ENCODE data around the gene CLPTM1L.

The CLPTM1L gene

GRCh38 chr5:1270933-1271914 lies 73.7 kb downstream of the CLPTM1L start:
- no peak overlapping the region for H2AFZ ChIP-seq (ENCODE audit: low read length)
- no peak overlapping the region for H2BK120ac ChIP-seq (ENCODE audit: low read depth, low read length)
- H3K4me2 ChIP-seq (ENCODE audit: insufficient read depth, low read length, poor library complexity, severe bottlenecking), result no peak overlapping the region
- peaks cover 0 to 4% of the 10 kb centered on the region in 2 donors for H3K9me3 ChIP-seq (replicated peaks in 1 of 2; ENCODE audit: control insufficient read depth in 2 of 2, insufficient read depth in 1 of 2, low read depth in 1 of 2, low read length in 2 of 2)
- H4K8ac ChIP-seq (ENCODE audit: low read depth, low read length), result no peak overlapping the region
- DNase-seq (ENCODE audit: low spot score), result no peak
- peaks cover 0 to 1% of the 10 kb centered on the region in 2 donors for H3K36me3 ChIP-seq (replicated peaks in 1 of 2; ENCODE audit: control insufficient read depth in 2 of 2, insufficient read depth in 2 of 2, low read length in 2 of 2)
- peak overlapping the region; percentile 30 for H3K9ac ChIP-seq (ENCODE audit: low read depth, low read length, poor library complexity)
- peak overlapping the region; percentile 44 for H3K14ac ChIP-seq (ENCODE audit: low read length)
- no peaks in the 10 kb centered on the region for H3K79me1 ChIP-seq (ENCODE audit: low read depth, low read length)
- no peak overlapping the region for H3K4ac ChIP-seq (ENCODE audit: low read length)
- H3K27ac ChIP-seq (replicated peaks; ENCODE audit: low read length), result no peak overlapping the region
- H2AK5ac ChIP-seq (ENCODE audit: low read depth, low read length), result peak overlapping the region; percentile 37
- H2BK15ac ChIP-seq (ENCODE audit: low read length), result no peak overlapping the region
- H4K91ac ChIP-seq (ENCODE audit: low read depth, low read length, poor library complexity), result no peak overlapping the region
- WGBS, 2 donors (ENCODE audit: extremely low coverage in 2 of 2, insufficient read length in 2 of 2, insufficient replicate concordance in 1 of 2), result no CpG with 5 or more reads among the region's 39 CpGs
- H2BK5ac ChIP-seq (ENCODE audit: low read length), result no peak overlapping the region
- no peak overlapping the region for H3K4me3 ChIP-seq (ENCODE audit: low read length in 2 of 2)
- peak overlapping the region; percentile 64 for H3K18ac ChIP-seq (ENCODE audit: low read length)
- no peaks in the 10 kb centered on the region for H3K4me1 ChIP-seq (ENCODE audit: control insufficient read depth in 2 of 2, insufficient read depth in 1 of 2, low read depth in 1 of 2, low read length in 2 of 2)
- peak overlapping the region; percentile 65 for H3K23ac ChIP-seq (ENCODE audit: low read depth, low read length, poor library complexity)
- no peak overlapping the region for H2BK12ac ChIP-seq (ENCODE audit: low read length)
- no peaks in the 10 kb centered on the region for H3K27me3 ChIP-seq (ENCODE audit: control insufficient read depth in 3 of 3, insufficient read depth in 3 of 3, low read depth in 1 of 3, low read length in 3 of 3)

GRCh38 chr5:1270426-1270825 lies 74.5 kb downstream of the CLPTM1L start:
- no peak overlapping the region for H2BK5ac ChIP-seq (ENCODE audit: low read length)
- H3K18ac ChIP-seq (ENCODE audit: low read length), result no peak overlapping the region
- no peak for DNase-seq (ENCODE audit: low spot score)
- no peak overlapping the region for H3K4me2 ChIP-seq (ENCODE audit: insufficient read depth, low read length, poor library complexity, severe bottlenecking)
- H3K4me3 ChIP-seq (ENCODE audit: low read length in 2 of 2), result no peak overlapping the region
- no peak overlapping the region for H3K27ac ChIP-seq (replicated peaks; ENCODE audit: low read length)
- H2AK5ac ChIP-seq (ENCODE audit: low read depth, low read length), result no peak overlapping the region
- peaks cover 0 to 4% of the 10 kb centered on the region in 2 donors for H3K9me3 ChIP-seq (replicated peaks in 1 of 2; ENCODE audit: control insufficient read depth in 2 of 2, insufficient read depth in 1 of 2, low read depth in 1 of 2, low read length in 2 of 2)
- no peaks in the 10 kb centered on the region for H3K4me1 ChIP-seq (ENCODE audit: control insufficient read depth in 2 of 2, insufficient read depth in 1 of 2, low read depth in 1 of 2, low read length in 2 of 2)
- no peak overlapping the region for H3K14ac ChIP-seq (ENCODE audit: low read length)
- H3K27me3 ChIP-seq (ENCODE audit: control insufficient read depth in 3 of 3, insufficient read depth in 3 of 3, low read depth in 1 of 3, low read length in 3 of 3), result no peaks in the 10 kb centered on the region
- H3K9ac ChIP-seq (ENCODE audit: low read depth, low read length, poor library complexity), result no peak overlapping the region
- no peak overlapping the region for H4K8ac ChIP-seq (ENCODE audit: low read depth, low read length)
- H2BK15ac ChIP-seq (ENCODE audit: low read length), result no peak overlapping the region
- H3K4ac ChIP-seq (ENCODE audit: low read length), result no peak overlapping the region
- H3K23ac ChIP-seq (ENCODE audit: low read depth, low read length, poor library complexity), result peak overlapping the region; percentile 65
- no peak overlapping the region for H4K91ac ChIP-seq (ENCODE audit: low read depth, low read length, poor library complexity)
- H3K79me1 ChIP-seq (ENCODE audit: low read depth, low read length), result no peaks in the 10 kb centered on the region
- no peak overlapping the region for H2AFZ ChIP-seq (ENCODE audit: low read length)
- H3K36me3 ChIP-seq (replicated peaks in 1 of 2; ENCODE audit: control insufficient read depth in 2 of 2, insufficient read depth in 2 of 2, low read length in 2 of 2), result peaks cover 0 to 2% of the 10 kb centered on the region in 2 donors
- no peak overlapping the region for H2BK12ac ChIP-seq (ENCODE audit: low read length)
- no peak overlapping the region for H2BK120ac ChIP-seq (ENCODE audit: low read depth, low read length)
- WGBS, 2 donors (ENCODE audit: extremely low coverage in 2 of 2, insufficient read length in 2 of 2, insufficient replicate concordance in 1 of 2), result no CpG with 5 or more reads among the region's 22 CpGs

- Histone ChIP-seq H3K23ac (ENCODE audit: low read depth, low read length, poor library complexity) (no peak overlapping the region), H4K91ac (ENCODE audit: low read depth, low read length, poor library complexity) (no peak overlapping the region), H3K79me1 (ENCODE audit: low read depth, low read length) (no peaks in the 10 kb centered on the region), H2AFZ (ENCODE audit: low read length) (no peak overlapping the region), H2BK5ac (ENCODE audit: low read length) (no peak overlapping the region), H2AK5ac (ENCODE audit: low read depth, low read length) (no peak overlapping the region), H2BK15ac (ENCODE audit: low read length) (no peak overlapping the region), H3K14ac (ENCODE audit: low read length) (no peak overlapping the region), H3K9ac (ENCODE audit: low read depth, low read length, poor library complexity) (no peak overlapping the region), H3K9me3 (replicated peaks in 1 of 2; ENCODE audit: control insufficient read depth in 2 of 2, insufficient read depth in 1 of 2, low read depth in 1 of 2, low read length in 2 of 2) (peaks cover 0 to 12% of the 10 kb centered on the region in 2 donors), H3K4me3 (ENCODE audit: low read length in 2 of 2) (no peak overlapping the region), H3K4ac (ENCODE audit: low read length) (no peak overlapping the region), H3K4me1 (ENCODE audit: control insufficient read depth in 2 of 2, insufficient read depth in 1 of 2, low read depth in 1 of 2, low read length in 2 of 2) (no peaks in the 10 kb centered on the region), H4K8ac (ENCODE audit: low read depth, low read length) (no peak overlapping the region), H3K18ac (ENCODE audit: low read length) (no peak overlapping the region), H3K36me3 (replicated peaks in 1 of 2; ENCODE audit: control insufficient read depth in 2 of 2, insufficient read depth in 2 of 2, low read length in 2 of 2) (peaks cover 0 to 7% of the 10 kb centered on the region in 2 donors), H3K4me2 (ENCODE audit: insufficient read depth, low read length, poor library complexity, severe bottlenecking) (no peak overlapping the region), H2BK12ac (ENCODE audit: low read length) (peak overlapping the region; percentile 58), H3K27ac (replicated peaks; ENCODE audit: low read length) (no peak overlapping the region), H2BK120ac (ENCODE audit: low read depth, low read length) (no peak overlapping the region), H3K27me3 (ENCODE audit: control insufficient read depth in 3 of 3, insufficient read depth in 3 of 3, low read depth in 1 of 3, low read length in 3 of 3) (no peaks in the 10 kb centered on the region)
- WGBS, 2 donors (ENCODE audit: extremely low coverage in 2 of 2, insufficient read length in 2 of 2, insufficient replicate concordance in 1 of 2), result no CpG with 5 or more reads among the region's 13 CpGs
- DNase-seq (ENCODE audit: low spot score), result no peak
Observed at GRCh38 chr5:1268666-1269065, 76.2 kb downstream of the CLPTM1L start.

- Histone ChIP-seq H2BK15ac (ENCODE audit: low read length) (no peak overlapping the region), H2BK5ac (ENCODE audit: low read length) (no peak overlapping the region), H3K4me3 (ENCODE audit: low read length in 2 of 2) (peak overlapping the region in 1 of 2 donors; percentile 16), H2AK5ac (ENCODE audit: low read depth, low read length) (no peak overlapping the region), H3K4ac (ENCODE audit: low read length) (no peak overlapping the region), H2AFZ (ENCODE audit: low read length) (no peak overlapping the region), H3K9ac (ENCODE audit: low read depth, low read length, poor library complexity) (no peak overlapping the region), H4K8ac (ENCODE audit: low read depth, low read length) (no peak overlapping the region), H3K23ac (ENCODE audit: low read depth, low read length, poor library complexity) (no peak overlapping the region), H3K4me2 (ENCODE audit: insufficient read depth, low read length, poor library complexity, severe bottlenecking) (no peak overlapping the region), H3K79me1 (ENCODE audit: low read depth, low read length) (no peaks in the 10 kb centered on the region), H4K91ac (ENCODE audit: low read depth, low read length, poor library complexity) (no peak overlapping the region), H3K27me3 (ENCODE audit: control insufficient read depth in 3 of 3, insufficient read depth in 3 of 3, low read depth in 1 of 3, low read length in 3 of 3) (no peaks in the 10 kb centered on the region), H3K14ac (ENCODE audit: low read length) (no peak overlapping the region), H3K27ac (replicated peaks; ENCODE audit: low read length) (no peak overlapping the region), H3K18ac (ENCODE audit: low read length) (no peak overlapping the region), H2BK120ac (ENCODE audit: low read depth, low read length) (no peak overlapping the region), H2BK12ac (ENCODE audit: low read length) (no peak overlapping the region), H3K9me3 (replicated peaks in 1 of 2; ENCODE audit: control insufficient read depth in 2 of 2, insufficient read depth in 1 of 2, low read depth in 1 of 2, low read length in 2 of 2) (peaks cover 0 to 12% of the 10 kb centered on the region in 2 donors), H3K36me3 (replicated peaks in 1 of 2; ENCODE audit: control insufficient read depth in 2 of 2, insufficient read depth in 2 of 2, low read length in 2 of 2) (peaks cover 0 to 7% of the 10 kb centered on the region in 2 donors), H3K4me1 (ENCODE audit: control insufficient read depth in 2 of 2, insufficient read depth in 1 of 2, low read depth in 1 of 2, low read length in 2 of 2) (no peaks in the 10 kb centered on the region)
- no CpG with 5 or more reads among the region's 13 CpGs for WGBS, 2 donors (ENCODE audit: extremely low coverage in 2 of 2, insufficient read length in 2 of 2, insufficient replicate concordance in 1 of 2)
- DNase-seq (ENCODE audit: low spot score), result no peak
Observed at GRCh38 chr5:1268056-1268455, 76.8 kb downstream of the CLPTM1L start.
